ENCODE data around the gene BIN1. TPM values are rescaled to one million over a fixed set of nuclear protein-coding genes. Genes with fewer than 3 reads are reported as not detected.

BIN1 gene
- total and polyA plus RNA-seq, 2 of the 4 experiments (the other 2 are of a cell fraction) = 18.1 to 25.7 TPM

GRCh38 chr2:127084611-127085316, 22.2 kb downstream of the BIN1 start:
- dilution Hi-C loops (cut with HindIII; ENCODE audit: low sequenced_read_pairs, unreplicated experiment) (no loop called here), in situ Hi-C loops (cut with MboI; ENCODE audit: low sequenced_read_pairs) (no loop called here), intact Hi-C loops (cut with micrococcal nuclease) (loop anchor here (1.0 to 5.0 kb wide), 3 partner anchors 23 to 208 kb away; partner anchors contain the start of genes BIN1 and ERCC3)
- ATAC-seq (ENCODE audit: low read depth) (no peak; the same call in 1 of the 2 replicates), DNase-seq (no peak)
- Histone ChIP-seq H2BK15ac (ENCODE audit: low read depth, low read length) (peak overlapping the region; percentile 33; the same call in 2 of the 3 replicates), H3K18ac (ENCODE audit: low read depth, low read length) (peak overlapping the region; percentile 65), H3K4me2 (ENCODE audit: low read depth, low read length) (peak overlapping the region; percentile 63), H3K4ac (ENCODE audit: low read depth, low read length) (peak overlapping the region; percentile 82), H4K8ac (ENCODE audit: low read depth in 2 of 2, low read length in 2 of 2) (peak overlapping the region; percentile 54 to 67), H3K14ac (replicated peaks; ENCODE audit: low read depth, low read length) (peak overlapping the region; percentile 77), H3K56ac (ENCODE audit: extremely low read depth, insufficient read depth, low read length) (peak overlapping the region; percentile 32; the same call in 1 of the 2 replicates), H2BK20ac (ENCODE audit: low read depth, low read length) (peak overlapping the region; percentile 70), H3K27ac (ENCODE audit: insufficient read depth, low read length) (peak overlapping the region; percentile 88), H3K9me1 (ENCODE audit: insufficient read depth, low read length) (peaks cover 18% of the 10 kb centered on the region), H3K36me3 (ENCODE audit: control insufficient read depth, insufficient read depth, low read length) (no peaks in the 10 kb centered on the region), H3K23ac (ENCODE audit: low read depth, low read length) (peak overlapping the region; percentile 92), H4K91ac (ENCODE audit: insufficient read depth, low read depth, low read length) (peak overlapping the region; percentile 89), H2AK5ac (ENCODE audit: low read depth, low read length) (peak overlapping the region; percentile 97), H2AFZ (replicated peaks; ENCODE audit: low read length, poor library complexity) (peak overlapping the region; percentile 70), H3K4me3 (ENCODE audit: insufficient read depth, low read depth, low read length) (no peak overlapping the region), H2AK9ac (replicated peaks; ENCODE audit: low read depth, low read length, poor library complexity) (peak overlapping the region; percentile 45), H2BK5ac (ENCODE audit: low read depth, low read length, poor library complexity, severe bottlenecking) (peak overlapping the region; percentile 76), H3K9me3 (ENCODE audit: control insufficient read depth, insufficient read depth, low read length) (no peaks in the 10 kb centered on the region), H4K5ac (ENCODE audit: low read depth, low read length) (peak overlapping the region; percentile 80), H3K4me1 (ENCODE audit: control insufficient read depth, insufficient read depth, low read length) (peaks cover 62% of the 10 kb centered on the region), H2BK120ac (ENCODE audit: low read depth, low read length) (peak overlapping the region; percentile 81), H3K27me3 (ENCODE audit: control insufficient read depth, insufficient read depth, low read length) (no peaks in the 10 kb centered on the region), H4K20me1 (ENCODE audit: insufficient read depth, low read length) (peaks cover 27% of the 10 kb centered on the region; the same call in 1 of the 2 replicates), H3K79me1 (ENCODE audit: low read depth in 1 of 2, low read length in 2 of 2) (peaks cover 13 to 69% of the 10 kb centered on the region in 2 experiments; a peak in 3 of 4 replicates), H3K9ac (ENCODE audit: low read depth, low read length) (peak overlapping the region; percentile 40)
- BruUV-seq (replicated peaks) = no TSS peak
- ChIA-PET POLR2A (ENCODE audit: unreplicated experiment) (no interaction called here), CTCF (interaction anchor here (0.5 kb wide), 1 partner anchor 20 kb away, joined by 7 read pairs; no protein-coding TSS in a partner anchor)
- 44% methylated on average over 7 of the region's 12 CpGs; no CpG with 5 or more reads in 1 of the 2 experiments for WGBS, 2 experiments (ENCODE audit: extremely low coverage in 2 of 2, insufficient read length in 1 of 2)
- TF ChIP-seq FOS (IDR thresholded peaks at IDR 0.05; ENCODE audit: low read depth, low read length) = no peak
- TF ChIP-seq RAD21 (IDR thresholded peaks at IDR 0.05; ENCODE audit: low read length) = no peak
- no peak for TF ChIP-seq SMC3 (IDR thresholded peaks at IDR 0.05; ENCODE audit: low read depth, low read length)
- no peak for TF ChIP-seq RFX5 (IDR thresholded peaks at IDR 0.05; ENCODE audit: low read depth, low read length)
- TF ChIP-seq NFE2L2 (IDR thresholded peaks at IDR 0.05; ENCODE audit: low read depth, low read length) = no peak
- no peak for TF ChIP-seq MXI1 (IDR thresholded peaks at IDR 0.05; ENCODE audit: borderline replicate concordance, low read depth, low read length)
- no peak for TF ChIP-seq USF2 (IDR thresholded peaks at IDR 0.05; ENCODE audit: low read depth, low read length)
- no peak for TF ChIP-seq CHD1 (IDR thresholded peaks at IDR 0.05; ENCODE audit: low read depth, low read length)
- no peak for TF ChIP-seq MAZ (IDR thresholded peaks at IDR 0.05; ENCODE audit: borderline replicate concordance, low read depth, low read length)
- no peak for TF ChIP-seq POLR2A (IDR thresholded peaks at IDR 0.05; ENCODE audit: low read depth, low read length)
- TF ChIP-seq CTCF (conservative IDR thresholded peaks at IDR 0.05; ENCODE audit: low read depth, low read length) = no peak
- TF ChIP-seq MAFK (IDR thresholded peaks at IDR 0.05; ENCODE audit: low read depth, low read length) = no peak
- no peak for TF ChIP-seq ELK1 (IDR thresholded peaks at IDR 0.05; ENCODE audit: borderline replicate concordance, low read depth, low read length)
- TF ChIP-seq RCOR1 (IDR thresholded peaks at IDR 0.05; ENCODE audit: insufficient replicate concordance, low read length) = no peak

All from IMR-90 (cell line).